Measurements from ENCODE around the gene DACH2.

DACH2 gene

DNA sequence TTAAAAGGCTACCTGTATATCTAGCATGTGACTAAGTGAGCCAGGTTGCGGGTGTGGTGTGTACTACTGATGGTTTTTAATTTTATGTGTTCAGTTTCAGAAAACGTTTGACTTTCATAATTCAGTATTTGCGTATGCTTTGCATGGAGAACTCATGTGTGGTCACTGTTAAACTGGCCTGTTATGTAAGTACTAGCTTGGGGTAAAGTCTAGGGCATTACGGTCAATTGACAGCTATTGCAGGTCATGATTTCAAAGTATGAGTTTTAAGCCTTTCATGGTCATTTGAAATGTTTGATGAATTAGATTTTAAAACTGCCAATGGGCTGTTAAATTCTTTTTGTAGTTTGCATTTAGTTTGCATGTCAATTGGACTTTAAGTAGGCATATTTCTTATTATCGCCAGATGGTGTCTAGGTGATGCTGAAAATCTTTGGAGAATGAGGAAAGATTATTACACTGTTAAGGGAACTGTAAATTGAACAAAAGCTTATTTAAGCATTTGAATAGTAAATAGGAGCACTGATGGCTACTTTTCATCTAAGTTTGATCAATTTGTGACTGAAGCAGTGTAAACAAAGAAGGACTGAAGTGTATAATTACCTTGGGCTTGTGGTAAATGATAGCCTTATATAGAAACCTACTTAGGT lies 563.4 kb downstream of the DACH2 start:
- H3K4me3 ChIP-seq (ENCODE audit: low read depth, low read length) = no peak overlapping the region
- TF ChIP-seq CTCF (IDR thresholded peaks at IDR 0.05; ENCODE audit: low read depth, low read length) = no peak

- no peak overlapping the region for H3K4me3 ChIP-seq (ENCODE audit: low read depth, low read length)
- no peak for TF ChIP-seq CTCF (IDR thresholded peaks at IDR 0.05; ENCODE audit: low read depth, low read length)
These were observed 566.2 kb downstream of the DACH2 start for GRCh38 chrX:86714441-86714840.

- no peak for TF ChIP-seq CTCF (IDR thresholded peaks at IDR 0.05; ENCODE audit: low read depth, low read length)
These were observed 576.0 kb downstream of the DACH2 start for GRCh38 chrX:86724277-86724676.

DNA sequence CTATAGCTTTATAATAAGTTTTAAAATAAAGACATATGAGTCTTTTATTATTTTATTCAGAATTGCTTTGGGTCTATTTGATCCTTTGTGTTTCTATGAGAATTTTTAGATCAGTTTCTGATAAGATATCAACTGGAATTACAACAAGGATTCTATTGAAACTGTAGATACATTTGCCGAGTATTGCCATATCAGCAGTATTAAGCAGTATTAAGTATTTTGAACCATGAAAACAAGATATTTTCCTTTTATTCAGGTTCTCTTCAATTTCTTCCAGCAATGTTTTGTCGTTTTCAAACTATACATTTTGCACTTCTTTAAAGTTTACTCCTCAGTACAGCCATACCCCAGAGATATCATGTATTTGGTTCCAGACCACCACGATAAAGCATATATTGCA lies 598.8 kb downstream of the DACH2 start:
- no peak overlapping the region for H3K4me3 ChIP-seq (ENCODE audit: low read depth, low read length)
- TF ChIP-seq CTCF (IDR thresholded peaks at IDR 0.05; ENCODE audit: low read depth, low read length) = no peak

More at GRCh38 chrX:86724277-86724676, 576.0 kb downstream of the DACH2 start:
- H3K4me3 ChIP-seq (ENCODE audit: low read depth, low read length) = no peak overlapping the region

- no peak for TF ChIP-seq CTCF (IDR thresholded peaks at IDR 0.05; ENCODE audit: low read depth, low read length)
- no peak overlapping the region for H3K4me3 ChIP-seq (ENCODE audit: low read depth, low read length)
These were observed 657.0 kb downstream of the DACH2 start for GRCh38 chrX:86805241-86805640.

GRCh38 chrX:86806786-86807185 lies 658.5 kb downstream of the DACH2 start:
- TF ChIP-seq CTCF (IDR thresholded peaks at IDR 0.05; ENCODE audit: low read depth, low read length) = no peak

GRCh38 chrX:86809651-86810050 lies 661.4 kb downstream of the DACH2 start:
- no peak overlapping the region for H3K4me3 ChIP-seq (ENCODE audit: low read depth, low read length)
- no peak for TF ChIP-seq CTCF (IDR thresholded peaks at IDR 0.05; ENCODE audit: low read depth, low read length)

More at GRCh38 chrX:86806786-86807185, 658.5 kb downstream of the DACH2 start:
- no peak overlapping the region for H3K4me3 ChIP-seq (ENCODE audit: low read depth, low read length)

Measured in WI38 (cell line).